Omental fat pad (tissue), 4 donors: ENCODE measurements around the gene PTTG1IP2. TPM values are rescaled to one million over a fixed set of nuclear protein-coding genes. Genes with fewer than 3 reads are reported as not detected.
"Not testable (repeated sequence)": the region's sequence is repeated elsewhere in the genome, so short reads cannot be mapped to it uniquely, and the experiment has no call there.

Experiments used
- ATAC-seq: fragments of 150-250 bp; one replicate; pipeline ENCODE4 v1.9.1; 2016; ENCODE audit warnings: mild to moderate bottlenecking, moderate library complexity; ENCODE audit not compliant: low FRiP score
- DNase-seq: peaks from one replicate; pipeline ENCODE4 v3.0.0-alpha.2; 2019; ENCODE audit warnings: low spot score
- total RNA-seq, 4 donors: library from RNA; depleted of rRNA; stranded (reverse); fragments of >200 nt; gene quantifications; one replicate each; pipeline ENCODE4 v1.1.0, GENCODE V29; 2016
- TF ChIP-seq, protein P1 (sequence below), 3 donors: fragments of 450-650 bp; IDR thresholded peaks; one replicate each; pipeline ENCODE4 v1.5.1; 2016 to 2017; ENCODE audit warnings: antibody characterized with exemption in 3 of 3, mild to moderate bottlenecking in 3 of 3, moderate library complexity in 2 of 3

Gene PTTG1IP2
- total RNA-seq, 4 donors from 2014 or later: not detected

DNA sequence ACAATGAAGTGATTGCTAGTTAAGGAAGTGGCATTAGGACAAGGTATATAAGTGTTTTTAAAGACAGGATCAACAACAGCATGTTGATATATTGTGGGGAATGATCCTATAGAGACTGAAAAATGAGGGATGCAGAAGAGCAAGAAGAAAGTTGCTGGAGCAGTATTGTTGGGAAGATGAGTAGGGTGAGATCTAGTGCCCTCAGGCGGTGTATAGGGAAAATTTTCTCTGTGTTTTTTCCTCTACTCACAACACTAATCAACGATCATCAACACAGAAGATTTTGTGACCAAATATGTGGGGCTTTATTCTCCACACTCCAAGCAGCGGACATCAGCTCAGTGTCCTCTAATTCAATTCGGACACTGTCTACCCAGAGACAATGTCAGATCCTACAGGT is 9.6 kb upstream of the PTTG1IP2 start:
- DNase-seq (no peak), ATAC-seq (no peak)
- TF ChIP-seq, protein P1, sequence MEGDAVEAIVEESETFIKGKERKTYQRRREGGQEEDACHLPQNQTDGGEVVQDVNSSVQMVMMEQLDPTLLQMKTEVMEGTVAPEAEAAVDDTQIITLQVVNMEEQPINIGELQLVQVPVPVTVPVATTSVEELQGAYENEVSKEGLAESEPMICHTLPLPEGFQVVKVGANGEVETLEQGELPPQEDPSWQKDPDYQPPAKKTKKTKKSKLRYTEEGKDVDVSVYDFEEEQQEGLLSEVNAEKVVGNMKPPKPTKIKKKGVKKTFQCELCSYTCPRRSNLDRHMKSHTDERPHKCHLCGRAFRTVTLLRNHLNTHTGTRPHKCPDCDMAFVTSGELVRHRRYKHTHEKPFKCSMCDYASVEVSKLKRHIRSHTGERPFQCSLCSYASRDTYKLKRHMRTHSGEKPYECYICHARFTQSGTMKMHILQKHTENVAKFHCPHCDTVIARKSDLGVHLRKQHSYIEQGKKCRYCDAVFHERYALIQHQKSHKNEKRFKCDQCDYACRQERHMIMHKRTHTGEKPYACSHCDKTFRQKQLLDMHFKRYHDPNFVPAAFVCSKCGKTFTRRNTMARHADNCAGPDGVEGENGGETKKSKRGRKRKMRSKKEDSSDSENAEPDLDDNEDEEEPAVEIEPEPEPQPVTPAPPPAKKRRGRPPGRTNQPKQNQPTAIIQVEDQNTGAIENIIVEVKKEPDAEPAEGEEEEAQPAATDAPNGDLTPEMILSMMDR (IDR thresholded peaks at IDR 0.05): no peak

DNA sequence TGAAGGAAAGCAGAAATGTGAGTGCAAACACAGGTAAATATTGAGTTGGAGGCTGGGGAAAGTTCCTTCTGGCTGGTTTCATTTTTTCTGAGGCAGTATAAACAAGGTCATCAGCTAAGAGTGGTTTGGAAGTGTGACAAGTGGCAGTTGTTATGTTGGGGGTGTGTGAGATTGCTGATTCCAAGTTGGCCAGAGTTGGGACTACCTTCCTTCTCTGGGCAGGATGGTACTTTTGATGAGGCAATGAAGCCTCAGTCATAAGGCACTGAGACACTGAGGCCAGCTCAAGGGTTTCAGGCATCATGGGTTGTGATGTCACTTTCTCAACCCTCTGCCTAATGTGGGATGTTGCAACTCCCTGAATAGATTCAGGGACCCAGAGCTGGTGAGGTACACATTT is 8.2 kb upstream of the PTTG1IP2 start:
- no peak for DNase-seq
- peak; percentile 44 for ATAC-seq
- TF ChIP-seq, protein P1 (IDR thresholded peaks at IDR 0.05): no peak

DNA sequence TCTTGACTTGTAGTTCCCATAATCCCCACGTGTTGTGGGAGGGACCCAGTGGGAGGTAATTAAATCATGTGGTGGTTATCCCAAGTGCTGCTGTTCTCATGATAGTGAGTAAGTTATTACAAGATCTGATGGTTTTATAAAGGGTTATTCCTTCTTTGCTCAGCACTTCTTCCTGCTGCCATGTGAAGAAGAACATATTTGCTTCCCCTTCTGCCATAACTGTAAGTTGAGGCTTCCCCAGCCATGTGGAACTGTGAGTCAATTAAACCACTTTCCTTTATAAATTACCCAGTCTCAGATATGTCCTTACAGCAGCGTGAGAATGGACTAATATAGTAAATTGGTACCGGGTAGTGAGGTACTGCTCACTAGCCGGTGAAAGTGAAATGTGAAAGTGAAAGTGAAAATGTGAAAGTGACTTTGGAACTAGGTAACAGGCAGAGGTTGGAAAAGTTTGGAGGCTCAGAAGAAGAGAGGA is 6.2 kb upstream of the PTTG1IP2 start:
- ATAC-seq: peak; percentile 74
- not testable (repeated sequence) for DNase-seq

DNA sequence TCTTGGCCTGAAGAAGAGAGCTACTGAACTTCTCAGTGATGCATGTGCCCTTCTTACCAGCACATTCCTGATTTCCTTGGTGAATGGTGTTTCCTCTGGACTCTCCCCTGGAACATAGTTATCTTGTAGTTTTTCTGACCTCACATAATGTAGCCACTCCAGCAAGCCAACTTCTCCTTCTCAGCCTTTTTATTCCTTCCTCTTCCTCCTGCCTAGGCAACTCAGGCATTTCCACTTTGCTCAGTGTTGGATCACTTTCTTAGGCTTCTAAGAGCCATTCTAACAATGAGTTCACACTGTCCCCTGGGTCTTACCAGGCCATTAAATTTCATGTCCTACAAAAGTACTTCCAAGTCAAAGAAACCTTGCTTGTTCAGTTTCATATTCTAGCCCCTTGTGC is 3.6 kb upstream of the PTTG1IP2 start:
- ATAC-seq (no peak), DNase-seq (no peak)
- TF ChIP-seq, protein P1 (IDR thresholded peaks at IDR 0.05): no peak

DNA sequence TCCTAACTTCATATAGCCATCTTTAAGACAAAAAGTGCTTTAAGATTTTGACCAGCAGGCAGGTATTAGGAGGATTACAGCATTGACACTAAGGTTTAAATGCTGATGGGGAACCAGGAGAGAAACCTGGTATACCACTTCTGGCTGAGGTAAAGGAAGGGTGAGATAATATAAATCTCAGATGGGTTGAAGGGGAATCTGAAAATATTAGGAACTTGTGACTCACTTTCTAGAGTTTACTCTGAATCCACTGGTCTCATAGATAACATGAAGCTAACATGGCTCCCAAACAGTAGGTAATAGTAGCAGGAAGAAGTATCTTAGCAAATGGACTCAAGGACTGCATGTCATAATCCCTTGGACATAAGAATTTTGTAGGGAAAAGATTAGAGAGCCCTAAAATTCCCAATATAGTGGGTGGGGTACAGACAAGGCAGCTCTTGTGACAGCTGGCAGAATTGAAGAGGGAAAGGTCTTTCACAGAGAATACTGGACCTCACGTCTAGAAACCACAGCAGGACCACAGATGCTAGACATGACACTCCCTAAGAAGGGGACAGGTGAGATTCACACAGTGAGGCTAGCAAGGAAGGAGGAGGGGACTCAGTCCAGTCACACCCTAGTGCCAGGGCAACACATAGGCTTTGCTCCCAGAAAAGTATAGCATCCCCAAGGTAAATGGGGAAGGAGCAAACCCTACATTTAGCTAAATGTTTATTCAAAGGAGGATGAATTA is 3.5 kb downstream of the PTTG1IP2 start:
- ATAC-seq (no peak), DNase-seq (no peak)
- TF ChIP-seq, protein P1 (IDR thresholded peaks at IDR 0.05): no peak

DNA sequence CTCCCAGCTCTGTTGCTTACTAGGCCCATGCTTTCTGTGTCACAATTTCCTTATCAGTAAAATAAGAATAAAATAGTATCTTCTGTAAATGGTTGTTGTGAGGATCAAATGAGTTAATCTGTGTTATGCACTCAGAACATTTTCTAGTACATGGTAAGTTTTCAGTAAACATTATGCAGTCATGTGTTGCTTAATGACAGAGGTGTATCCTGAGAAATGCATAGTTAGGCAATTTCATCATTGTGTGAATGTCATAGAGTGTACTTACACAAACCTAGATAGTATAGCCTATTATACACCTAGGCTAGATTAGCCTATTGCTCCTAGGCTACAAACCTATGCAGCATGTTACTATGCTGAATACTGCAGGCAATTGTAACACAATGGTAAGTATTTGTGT is 4.4 kb downstream of the PTTG1IP2 start:
- TF ChIP-seq, protein P1 (IDR thresholded peaks at IDR 0.05): no peak
- DNase-seq (no peak), ATAC-seq (no peak)

DNA sequence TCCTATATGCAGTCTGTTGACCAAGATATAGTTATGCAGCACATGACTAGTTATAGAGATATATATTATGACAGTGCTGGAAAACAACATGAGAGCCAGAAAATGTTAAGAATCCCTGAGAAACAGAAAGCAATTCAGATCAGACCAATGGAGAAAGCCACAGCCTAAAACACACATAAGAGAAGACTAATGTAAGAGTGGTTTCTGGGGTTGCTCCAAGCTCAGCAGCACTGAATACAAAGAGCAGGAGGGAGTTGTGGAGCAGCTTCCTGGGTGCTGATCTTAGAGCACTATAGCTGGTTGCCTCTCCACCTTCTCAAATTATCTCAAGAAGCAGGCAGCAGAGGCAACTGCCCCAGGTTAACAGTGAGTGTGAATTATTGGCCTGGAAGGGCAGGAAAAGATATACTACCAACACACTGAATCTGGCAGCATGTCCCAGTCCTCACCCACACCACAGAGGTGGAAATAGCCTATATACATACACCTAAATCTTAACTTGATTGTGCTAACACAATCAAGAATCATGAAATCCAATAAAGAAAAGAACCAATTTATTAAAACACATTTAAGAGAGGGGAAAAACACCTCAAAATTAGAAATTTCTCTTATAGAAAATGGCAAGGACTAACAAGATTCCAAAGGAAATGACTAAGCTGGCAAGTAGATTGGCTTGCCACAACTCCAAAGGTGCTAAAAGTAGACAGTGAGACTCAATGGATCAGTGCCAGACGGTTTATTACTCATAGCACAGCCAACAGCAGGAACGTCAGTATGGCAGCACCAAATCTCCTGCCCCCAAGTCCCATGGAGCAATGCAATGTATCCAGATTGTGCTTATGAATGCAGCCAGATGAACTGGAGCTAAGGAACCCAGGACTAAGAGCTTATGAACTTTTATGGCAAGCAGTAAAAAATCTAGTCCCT is 5.1 kb downstream of the PTTG1IP2 start:
- TF ChIP-seq, protein P1 (IDR thresholded peaks at IDR 0.05): no peak
- DNase-seq (no peak), ATAC-seq (no peak)
